Stomach (tissue), 4 donors: ENCODE results near the gene SRM.

Experiments
- CTCF ChIP-seq, 7 experiments: fragments of 450-650 bp in 4 of 7; fragments of 200-600 bp in 3 of 7; sonication (generic) in 3 of 7; IDR thresholded peaks; one replicate each; pipeline ENCODE4 v1.5.1; 2016 to 2019; ENCODE audit warnings: antibody characterized with exemption in 7 of 7, control low read depth in 2 of 7, mild to moderate bottlenecking in 1 of 7
- POLR2A ChIP-seq, 4 donors: fragments of 450-650 bp; IDR thresholded peaks; one replicate each; pipeline ENCODE4 v1.6.1; 2016; ENCODE audit warnings: antibody characterized with exemption in 4 of 4, control low read depth in 2 of 4, mild to moderate bottlenecking in 1 of 4, moderate library complexity in 1 of 4

GRCh38 chr1:11056504-11056903 lies 3.3 kb downstream of the SRM start:
- no peak for TF ChIP-seq CTCF (IDR thresholded peaks at IDR 0.05)
- no peak for TF ChIP-seq POLR2A (IDR thresholded peaks at IDR 0.05)
